DMS53 treated with DMSO at 0.1 percent for 48 hours (cell line): Measurements from ENCODE around the gene RBL2.
A peak's percentile ranks its signal among the peaks of the same experiment; 100 is the strongest.
"Not testable (repeated sequence)": the region's sequence is repeated elsewhere in the genome, so short reads cannot be mapped to it uniquely, and the experiment has no call there.

ENCODE experiments used
- DNase-seq: peaks from one replicate; lab custom pipeline; 2025; ENCODE audit not compliant: unreplicated experiment; lab: John Stamatoyannopoulos, UW

RBL2 gene

GRCh38 chr16:53506254-53506653 is 72.0 kb downstream of the RBL2 start:
- no peak for DNase-seq

GRCh38 chr16:53507464-53508179 is 73.4 kb downstream of the RBL2 start:
- no peak for DNase-seq

GRCh38 chr16:53509906-53510703 is 75.8 kb downstream of the RBL2 start:
- DNase-seq = peak; percentile 56

- no peak for DNase-seq
Observed at GRCh38 chr16:53510704-53511070, 76.4 kb downstream of the RBL2 start.

- DNase-seq = no peak
Observed at GRCh38 chr16:53511084-53511402, 76.8 kb downstream of the RBL2 start.

- DNase-seq = peak; percentile 96
Observed at GRCh38 chr16:53511403-53512280, 77.4 kb downstream of the RBL2 start.

GRCh38 chr16:53512795-53513194 is 78.5 kb downstream of the RBL2 start:
- not testable (repeated sequence) for DNase-seq

GRCh38 chr16:53515259-53515658 is 81.0 kb downstream of the RBL2 start:
- no peak for DNase-seq

- DNase-seq = no peak
Observed at GRCh38 chr16:53515811-53516210, 81.5 kb downstream of the RBL2 start.

GRCh38 chr16:53517851-53518250 is 83.6 kb downstream of the RBL2 start:
- DNase-seq = no peak

- DNase-seq = no peak
Observed at GRCh38 chr16:53518550-53519416, 84.5 kb downstream of the RBL2 start.

GRCh38 chr16:53519417-53520091 is 85.3 kb downstream of the RBL2 start:
- no peak for DNase-seq

GRCh38 chr16:53523126-53523804 is 89.0 kb downstream of the RBL2 start:
- no peak for DNase-seq

GRCh38 chr16:53523971-53524548 is 89.8 kb downstream of the RBL2 start:
- DNase-seq = no peak

GRCh38 chr16:53528797-53529196 is 94.5 kb downstream of the RBL2 start:
- DNase-seq = no peak

- DNase-seq = peak; percentile 56
Observed at GRCh38 chr16:53529513-53529912, 95.2 kb downstream of the RBL2 start.

GRCh38 chr16:53530046-53530445 is 95.8 kb downstream of the RBL2 start:
- no peak for DNase-seq

- DNase-seq = no peak
Observed at GRCh38 chr16:53530741-53531140, 96.5 kb downstream of the RBL2 start.

- no peak for DNase-seq
Observed at GRCh38 chr16:53534206-53534605, 99.9 kb downstream of the RBL2 start.
